Stimulated activated CD8-positive, alpha-beta memory T cell treated with anti-CD3 and anti-CD28 coated beads, Interleukin-15, amount 100 ng/mL, for 48 hours (primary cell): Measurements from ENCODE around the gene PAGE2B.
"Not testable (repeated sequence)": the region's sequence is repeated elsewhere in the genome, so short reads cannot be mapped to it uniquely, and the experiment has no call there.

ENCODE experiments used
- DNase-seq, 2 donors: peaks; one replicate each; pipeline ENCODE4 v3.0.0-alpha.2; 2020; ENCODE audit warnings: low read depth in 2 of 2

The PAGE2B gene

GRCh38 chrX:55109306-55109705, 34.5 kb downstream of the PAGE2B start:
- no peak for DNase-seq

GRCh38 chrX:55111578-55112254, 36.9 kb downstream of the PAGE2B start:
- DNase-seq: no peak

- not testable (repeated sequence) for DNase-seq
These were observed 41.8 kb downstream of the PAGE2B start for GRCh38 chrX:55116589-55116988.

- no peak for DNase-seq
These were observed 43.7 kb downstream of the PAGE2B start for GRCh38 chrX:55118574-55118973.

GRCh38 chrX:55119271-55119670, 44.4 kb downstream of the PAGE2B start:
- DNase-seq: no peak

GRCh38 chrX:55119712-55120111, 44.9 kb downstream of the PAGE2B start:
- DNase-seq: no peak

GRCh38 chrX:55120761-55121358, 46.0 kb downstream of the PAGE2B start:
- no peak for DNase-seq

- no peak for DNase-seq
These were observed 49.1 kb downstream of the PAGE2B start for GRCh38 chrX:55123900-55124299.

GRCh38 chrX:55127692-55128091, 52.9 kb downstream of the PAGE2B start:
- DNase-seq: no peak
